K562 (cell line): ENCODE data around the gene GEMIN5. TPM values are rescaled to one million over a fixed set of nuclear protein-coding genes. Genes with fewer than 3 reads are reported as not detected.

ENCODE experiments used
- BCL6 ChIP-seq: fragments of 250-450 bp; sonication (Bioruptor Pico); IDR thresholded peaks from 2 replicates; pipeline ENCODE4 v1.4.0; 2020
- CXXC5 ChIP-seq: fragments of 250-450 bp; sonication (Bioruptor Pico); IDR thresholded peaks from 2 replicates; pipeline ENCODE4 v1.8.0; 2022; ENCODE audit warnings: inconsistent platforms, mild to moderate bottlenecking, moderate library complexity
- DEAF1 ChIP-seq: fragments of 450-650 bp; formaldehyde crosslinking; IDR thresholded peaks from 2 replicates; pipeline ENCODE4 v1.4.0; 2020; ENCODE audit warnings: mild to moderate bottlenecking, moderate library complexity
- E2F3 ChIP-seq: fragments of 250-450 bp; sonication (Bioruptor Pico); IDR thresholded peaks from 2 replicates; pipeline ENCODE4 v1.4.0; 2020; ENCODE audit warnings: mild to moderate bottlenecking
- EHMT2 ChIP-seq: fragments of 450-650 bp; IDR thresholded peaks from 2 replicates; pipeline ENCODE4 v1.6.1; 2018; ENCODE audit warnings: antibody characterized with exemption
- HDGF ChIP-seq: fragments of 450-650 bp; IDR thresholded peaks from 2 replicates; pipeline ENCODE4 v1.6.1; 2016
- MCM5 ChIP-seq: fragments of 450-650 bp; IDR thresholded peaks from 2 replicates; pipeline ENCODE4 v1.6.1; 2016; ENCODE audit warnings: low read depth
- RBM39 ChIP-seq: fragments of 200-400 bp; formaldehyde crosslinking; optimal IDR thresholded peaks from 2 replicates; pipeline ENCODE3; 2018; ENCODE audit warnings: low read depth, low read length
- SP2 ChIP-seq: IDR thresholded peaks from 2 replicates; pipeline ENCODE4 v1.6.1; 2011; ENCODE audit warnings: mild to moderate bottlenecking, low read depth, low read length, moderate library complexity; ENCODE audit not compliant: poor library complexity, severe bottlenecking; ENCODE audit errors: extremely low read depth
- SRSF9 ChIP-seq: fragments of 200-400 bp; formaldehyde crosslinking; IDR thresholded peaks from 2 replicates; pipeline ENCODE4 v1.6.1; 2017; ENCODE audit warnings: low read depth, low read length, borderline replicate concordance
- TAF7 ChIP-seq: fragments of 450-650 bp; IDR thresholded peaks from 2 replicates; pipeline ENCODE4 v1.6.1; 2016; ENCODE audit warnings: missing genetic modification characterization, missing compliant biosample characterization
- ZNF707 ChIP-seq: fragments of 250-450 bp; sonication (Bioruptor Pico); conservative IDR thresholded peaks from 2 replicates; pipeline ENCODE4 v1.8.0; 2022; ENCODE audit warnings: inconsistent platforms, mild to moderate bottlenecking, moderate library complexity
- ZSCAN32 ChIP-seq: fragments of 450-650 bp; formaldehyde crosslinking; IDR thresholded peaks from 2 replicates; pipeline ENCODE4 v1.4.0; 2020; ENCODE audit warnings: mild to moderate bottlenecking, moderate library complexity
- polyA plus RNA-seq, 8 experiments: library from polyadenylated mRNA; depleted of rRNA in 4 of 8; stranded (reverse) in 5 of 8; unstranded in 3 of 8; fragments of >200 nt; fragmentation: Nextera tagmentation in 2 of 8; fragmentation: Illumina TruSeq in 1 of 8; extraction: Ambion mirVana in 2 of 8; extraction: Trizol in 1 of 8; gene quantifications; 2 replicates each; pipeline versions ENCODE4 v1.2.1 to v1.2.3, GENCODE V29; 2011 to 2014; ENCODE audit warnings: inconsistent platforms in 1 of 8, missing spikeins in 1 of 8
- total RNA-seq, 7 experiments: library from RNA; depleted of rRNA in 6 of 7; stranded (reverse); fragments of >200 nt in 6 of 7; fragmentation: Illumina TruSeq in 2 of 7; extraction: Trizol in 2 of 7; gene quantifications; 2 replicates each; pipeline versions ENCODE4 v1.2.1 to v1.2.3, GENCODE V29; 2011 to 2021; ENCODE audit warnings: low replicate concordance in 1 of 7
- TF ChIP-seq, protein P1 (sequence below): conservative IDR thresholded peaks from 2 replicates; pipeline ENCODE4 v1.6.1; 2011; ENCODE audit warnings: low read depth, mild to moderate bottlenecking, low read length; ENCODE audit not compliant: control insufficient read depth
- TF ChIP-seq, protein P2 (sequence below): fragments of 450-650 bp; IDR thresholded peaks from 2 replicates; pipeline ENCODE4 v1.6.1; 2016; ENCODE audit warnings: low read depth

GEMIN5 gene
- total and polyA plus RNA-seq, 9 of the 15 experiments (the other 6 are each of a cell fraction or from before 2014, with no cell fraction given): 10.3 to 48.2 (median 34.7) TPM

GRCh38 chr5:154940772-154941620 lies 3.0 kb upstream of the GEMIN5 start, which contains the start of gene MRPL22 (continued):
- TF ChIP-seq, protein P1, sequence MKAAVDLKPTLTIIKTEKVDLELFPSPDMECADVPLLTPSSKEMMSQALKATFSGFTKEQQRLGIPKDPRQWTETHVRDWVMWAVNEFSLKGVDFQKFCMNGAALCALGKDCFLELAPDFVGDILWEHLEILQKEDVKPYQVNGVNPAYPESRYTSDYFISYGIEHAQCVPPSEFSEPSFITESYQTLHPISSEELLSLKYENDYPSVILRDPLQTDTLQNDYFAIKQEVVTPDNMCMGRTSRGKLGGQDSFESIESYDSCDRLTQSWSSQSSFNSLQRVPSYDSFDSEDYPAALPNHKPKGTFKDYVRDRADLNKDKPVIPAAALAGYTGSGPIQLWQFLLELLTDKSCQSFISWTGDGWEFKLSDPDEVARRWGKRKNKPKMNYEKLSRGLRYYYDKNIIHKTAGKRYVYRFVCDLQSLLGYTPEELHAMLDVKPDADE: peak; percentile 50; the same call in 1 of the 2 replicates
- TF ChIP-seq RBM39 (peak; percentile 52), SP2 (no peak), HDGF (0 out of 2 replicates have a peak, but pooled peaks have one; percentile 60), EHMT2 (0 out of 2 replicates have a peak, but pooled peaks have one; percentile 33), E2F3 (no peak), ZSCAN32 (no peak), SRSF9 (no peak), ZNF707 (0 out of 2 replicates have a peak, but pooled peaks have one; percentile 20), DEAF1 (CRISPR knock-in tag) (no peak), TAF7 (tag) (peak; percentile 85), CXXC5 (CRISPR knock-in tag) (peak; percentile 70), BCL6 (0 out of 2 replicates have a peak, but pooled peaks have one; percentile 31), MCM5 (no peak)
- TF ChIP-seq, protein P2, sequence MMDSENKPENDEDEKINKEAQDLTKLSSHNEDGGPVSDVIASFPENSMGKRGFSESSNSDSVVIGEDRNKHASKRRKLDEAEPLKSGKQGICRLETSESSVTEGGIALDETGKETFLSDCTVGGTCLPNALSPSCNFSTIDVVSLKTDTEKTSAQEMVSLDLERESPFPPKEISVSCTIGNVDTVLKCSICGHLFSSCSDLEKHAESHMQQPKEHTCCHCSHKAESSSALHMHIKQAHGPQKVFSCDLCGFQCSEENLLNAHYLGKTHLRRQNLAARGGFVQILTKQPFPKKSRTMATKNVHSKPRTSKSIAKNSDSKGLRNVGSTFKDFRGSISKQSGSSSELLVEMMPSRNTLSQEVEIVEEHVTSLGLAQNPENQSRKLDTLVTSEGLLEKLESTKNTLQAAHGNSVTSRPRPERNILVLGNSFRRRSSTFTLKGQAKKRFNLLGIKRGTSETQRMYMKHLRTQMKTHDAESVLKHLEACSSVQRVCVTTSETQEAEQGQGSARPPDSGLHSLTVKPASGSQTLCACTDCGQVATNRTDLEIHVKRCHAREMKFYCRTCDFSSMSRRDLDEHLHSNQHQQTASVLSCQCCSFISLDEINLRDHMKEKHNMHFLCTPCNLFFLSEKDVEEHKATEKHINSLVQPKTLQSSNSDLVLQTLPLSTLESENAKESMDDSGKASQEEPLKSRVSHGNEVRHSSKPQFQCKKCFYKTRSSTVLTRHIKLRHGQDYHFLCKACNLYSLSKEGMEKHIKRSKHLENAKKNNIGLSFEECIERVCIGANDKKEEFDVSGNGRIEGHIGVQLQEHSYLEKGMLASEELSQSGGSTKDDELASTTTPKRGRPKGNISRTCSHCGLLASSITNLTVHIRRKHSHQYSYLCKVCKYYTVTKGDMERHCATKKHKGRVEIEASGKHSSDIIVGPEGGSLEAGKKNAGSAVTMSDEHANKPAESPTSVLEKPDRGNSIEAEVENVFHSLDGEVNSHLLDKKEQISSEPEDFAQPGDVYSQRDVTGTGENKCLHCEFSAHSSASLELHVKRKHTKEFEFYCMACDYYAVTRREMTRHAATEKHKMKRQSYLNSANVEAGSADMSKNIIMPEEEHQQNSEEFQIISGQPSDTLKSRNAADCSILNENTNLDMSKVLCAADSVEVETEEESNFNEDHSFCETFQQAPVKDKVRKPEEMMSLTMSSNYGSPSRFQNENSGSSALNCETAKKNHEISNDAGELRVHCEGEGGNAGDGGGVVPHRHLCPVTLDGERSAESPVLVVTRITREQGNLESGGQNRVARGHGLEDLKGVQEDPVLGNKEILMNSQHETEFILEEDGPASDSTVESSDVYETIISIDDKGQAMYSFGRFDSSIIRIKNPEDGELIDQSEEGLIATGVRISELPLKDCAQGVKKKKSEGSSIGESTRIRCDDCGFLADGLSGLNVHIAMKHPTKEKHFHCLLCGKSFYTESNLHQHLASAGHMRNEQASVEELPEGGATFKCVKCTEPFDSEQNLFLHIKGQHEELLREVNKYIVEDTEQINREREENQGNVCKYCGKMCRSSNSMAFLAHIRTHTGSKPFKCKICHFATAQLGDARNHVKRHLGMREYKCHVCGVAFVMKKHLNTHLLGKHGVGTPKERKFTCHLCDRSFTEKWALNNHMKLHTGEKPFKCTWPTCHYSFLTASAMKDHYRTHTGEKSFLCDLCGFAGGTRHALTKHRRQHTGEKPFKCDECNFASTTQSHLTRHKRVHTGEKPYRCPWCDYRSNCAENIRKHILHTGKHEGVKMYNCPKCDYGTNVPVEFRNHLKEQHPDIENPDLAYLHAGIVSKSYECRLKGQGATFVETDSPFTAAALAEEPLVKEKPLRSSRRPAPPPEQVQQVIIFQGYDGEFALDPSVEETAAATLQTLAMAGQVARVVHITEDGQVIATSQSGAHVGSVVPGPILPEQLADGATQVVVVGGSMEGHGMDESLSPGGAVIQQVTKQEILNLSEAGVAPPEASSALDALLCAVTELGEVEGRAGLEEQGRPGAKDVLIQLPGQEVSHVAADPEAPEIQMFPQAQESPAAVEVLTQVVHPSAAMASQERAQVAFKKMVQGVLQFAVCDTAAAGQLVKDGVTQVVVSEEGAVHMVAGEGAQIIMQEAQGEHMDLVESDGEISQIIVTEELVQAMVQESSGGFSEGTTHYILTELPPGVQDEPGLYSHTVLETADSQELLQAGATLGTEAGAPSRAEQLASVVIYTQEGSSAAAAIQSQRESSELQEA: peak; percentile 96
